Adrenal gland (tissue), 5 donors: ENCODE measurements around the gene OR8G5.

Source experiments
- CTCF ChIP-seq, 6 experiments: fragments of 450-650 bp in 4 of 6; fragments of 200-600 bp in 2 of 6; sonication (generic) in 1 of 6; IDR thresholded peaks; 1 replicate in 5 of 6; 2 replicates in 1 of 6; pipeline versions ENCODE4 v1.5.1 to v1.8.0; 2016 to 2021; ENCODE audit warnings: antibody characterized with exemption in 6 of 6, mild to moderate bottlenecking in 2 of 6, moderate library complexity in 1 of 6
- POLR2A ChIP-seq, 2 donors: fragments of 450-650 bp; IDR thresholded peaks; one replicate each; pipeline ENCODE4 v1.6.1; 2017; ENCODE audit warnings: antibody characterized with exemption in 2 of 2, mild to moderate bottlenecking in 2 of 2, moderate library complexity in 1 of 2
- donor health status: DM: no; HTN: no; CAD: no.

- TF ChIP-seq CTCF (IDR thresholded peaks at IDR 0.05) = no peak
- TF ChIP-seq POLR2A (IDR thresholded peaks at IDR 0.05) = no peak
Measured at GRCh38 chr11:124209824-124210357, 46.3 kb upstream of the OR8G5 start.
